Vagina (tissue), 2 donors: Measurements from ENCODE around the gene CNDP1. TPM values are rescaled to one million over a fixed set of nuclear protein-coding genes. Genes with fewer than 3 reads are reported as not detected.

Source experiments
- DNase-seq, 2 donors: peaks; one replicate each; pipeline ENCODE4 v3.0.0-alpha.2; 2017; ENCODE audit errors: extremely low spot score in 2 of 2
- H3K27ac ChIP-seq: fragments of 200-600 bp; sonication (generic); one replicate; pipeline ENCODE4 v1.5.1; 2019
- H3K27me3 ChIP-seq: fragments of 200-600 bp; sonication (generic); one replicate; pipeline ENCODE4 v1.5.1; 2019
- H3K36me3 ChIP-seq, 2 donors: fragments of 200-600 bp; sonication (generic); one replicate each; pipeline ENCODE4 v1.5.1; 2017 to 2019
- H3K4me1 ChIP-seq: fragments of 200-600 bp; sonication (generic); one replicate; pipeline ENCODE4 v1.5.1; 2019
- H3K4me3 ChIP-seq, 2 donors: fragments of 200-600 bp; sonication (generic); 1 replicate in 1 of 2; 2 replicates in 1 of 2; pipeline ENCODE4 v1.5.1; 2016 to 2019
- H3K9me3 ChIP-seq: fragments of 200-600 bp; sonication (generic); one replicate; pipeline ENCODE4 v1.5.1; 2019
- POLR2A ChIP-seq, 2 donors: fragments of 450-650 bp; IDR thresholded peaks; one replicate each; pipeline ENCODE4 v1.6.1; 2017; ENCODE audit warnings: antibody characterized with exemption in 2 of 2, mild to moderate bottlenecking in 2 of 2, moderate library complexity in 2 of 2
- POLR2AphosphoS5 ChIP-seq, 2 donors: sonication (generic); formaldehyde crosslinking; IDR thresholded peaks; one replicate each; pipeline ENCODE4 v1.9.0; 2017; ENCODE audit warnings: antibody characterized with exemption in 2 of 2, mild to moderate bottlenecking in 2 of 2, low read depth in 1 of 2; ENCODE audit not compliant: insufficient read depth in 1 of 2
- intact Hi-C: fragments of 100-400 bp; cut with DNase I; formaldehyde crosslinking; loops from one replicate; pipeline ENCODE4 v1.15.1; 2023
- total RNA-seq: library from RNA; depleted of rRNA; stranded (reverse); fragments of >200 nt; gene quantifications from one replicate; pipeline ENCODE4 v1.2.3, GENCODE V29; 2016
- TF ChIP-seq, protein P1 (sequence below), 3 experiments: fragments of 450-650 bp in 2 of 3; fragments of 200-600 bp in 1 of 3; sonication (generic) in 1 of 3; IDR thresholded peaks; one replicate each; pipeline ENCODE4 v1.5.1; 2017 to 2019; ENCODE audit warnings: antibody characterized with exemption in 3 of 3, mild to moderate bottlenecking in 2 of 3, moderate library complexity in 2 of 3

Gene CNDP1
- total RNA-seq, 1 donor from 2014 or later, result 9.8 TPM

- Histone ChIP-seq H3K27ac (no peak overlapping the region), H3K4me3 (no peak overlapping the region), H3K27me3 (no peaks in the 10 kb centered on the region), H3K4me1 (no peaks in the 10 kb centered on the region), H3K9me3 (no peaks in the 10 kb centered on the region), H3K36me3 (peaks cover 0 to 4% of the 10 kb centered on the region in 2 donors)
- no peak for DNase-seq
- TF ChIP-seq POLR2AphosphoS5 (IDR thresholded peaks at IDR 0.05; ENCODE audit: insufficient read depth in 1 of 2, low read depth in 1 of 2), result no peak
- TF ChIP-seq, protein P1, sequence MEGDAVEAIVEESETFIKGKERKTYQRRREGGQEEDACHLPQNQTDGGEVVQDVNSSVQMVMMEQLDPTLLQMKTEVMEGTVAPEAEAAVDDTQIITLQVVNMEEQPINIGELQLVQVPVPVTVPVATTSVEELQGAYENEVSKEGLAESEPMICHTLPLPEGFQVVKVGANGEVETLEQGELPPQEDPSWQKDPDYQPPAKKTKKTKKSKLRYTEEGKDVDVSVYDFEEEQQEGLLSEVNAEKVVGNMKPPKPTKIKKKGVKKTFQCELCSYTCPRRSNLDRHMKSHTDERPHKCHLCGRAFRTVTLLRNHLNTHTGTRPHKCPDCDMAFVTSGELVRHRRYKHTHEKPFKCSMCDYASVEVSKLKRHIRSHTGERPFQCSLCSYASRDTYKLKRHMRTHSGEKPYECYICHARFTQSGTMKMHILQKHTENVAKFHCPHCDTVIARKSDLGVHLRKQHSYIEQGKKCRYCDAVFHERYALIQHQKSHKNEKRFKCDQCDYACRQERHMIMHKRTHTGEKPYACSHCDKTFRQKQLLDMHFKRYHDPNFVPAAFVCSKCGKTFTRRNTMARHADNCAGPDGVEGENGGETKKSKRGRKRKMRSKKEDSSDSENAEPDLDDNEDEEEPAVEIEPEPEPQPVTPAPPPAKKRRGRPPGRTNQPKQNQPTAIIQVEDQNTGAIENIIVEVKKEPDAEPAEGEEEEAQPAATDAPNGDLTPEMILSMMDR (IDR thresholded peaks at IDR 0.05), result no peak
- intact Hi-C loops, result no loop called here
These were observed 54.7 kb downstream of the CNDP1 start for GRCh38 chr18:74589021-74589420.

DNA sequence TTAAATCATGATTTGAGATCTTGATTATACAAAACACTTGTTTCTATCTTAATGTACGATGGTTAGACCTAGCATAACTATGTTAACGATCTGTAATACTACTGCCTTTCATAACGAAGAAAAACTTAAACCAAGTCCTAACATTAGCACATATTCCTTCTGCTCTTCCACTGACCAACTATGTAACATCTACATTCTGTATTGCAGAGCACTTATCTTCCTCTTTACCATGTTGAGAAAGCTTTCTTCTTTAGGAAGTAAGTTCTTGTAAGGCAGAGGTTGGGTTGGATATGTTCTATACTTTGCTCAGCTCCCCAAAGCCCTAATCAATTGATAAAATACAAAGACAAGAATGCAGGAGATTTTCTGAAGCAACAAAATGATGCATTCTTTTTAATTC lies 55.5 kb downstream of the CNDP1 start:
- peaks cover 0 to 4% of the 10 kb centered on the region in 2 donors for H3K36me3 ChIP-seq
- intact Hi-C loops, result no loop called here

DNA sequence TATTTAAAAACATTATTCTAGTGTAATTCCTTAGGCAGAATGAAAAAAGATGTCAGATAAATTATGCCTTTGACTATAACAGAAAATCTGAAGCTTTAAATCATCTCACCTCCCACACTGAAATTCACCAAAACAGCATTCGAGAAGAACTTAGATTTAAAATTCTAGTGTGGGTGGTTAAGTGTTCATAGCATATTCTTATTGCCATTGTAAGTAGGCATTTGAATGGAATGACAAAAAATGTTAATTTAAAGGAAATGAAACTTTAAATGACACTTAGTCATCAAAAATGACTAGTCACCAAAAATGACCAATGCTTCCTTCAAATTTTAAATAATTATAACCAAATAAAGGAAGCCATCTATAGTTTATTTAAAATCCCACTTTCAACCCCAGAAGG lies 56.4 kb downstream of the CNDP1 start:
- H3K4me3 ChIP-seq, result no peak overlapping the region
- TF ChIP-seq, protein P1 (IDR thresholded peaks at IDR 0.05), result no peak
- no peak for TF ChIP-seq POLR2A (IDR thresholded peaks at IDR 0.05)
- TF ChIP-seq POLR2AphosphoS5 (IDR thresholded peaks at IDR 0.05; ENCODE audit: insufficient read depth in 1 of 2, low read depth in 1 of 2), result no peak
- peaks cover 0 to 4% of the 10 kb centered on the region in 2 donors for H3K36me3 ChIP-seq
- H3K4me1 ChIP-seq, result peaks cover 10% of the 10 kb centered on the region
- intact Hi-C loops, result no loop called here
- no peak for DNase-seq
- no peaks in the 10 kb centered on the region for H3K9me3 ChIP-seq
- no peaks in the 10 kb centered on the region for H3K27me3 ChIP-seq
- no peak overlapping the region for H3K27ac ChIP-seq

More for the DNA sequence above, 55.5 kb downstream of the CNDP1 start:
- H3K9me3 ChIP-seq, result no peaks in the 10 kb centered on the region
- DNase-seq, result no peak
- no peak overlapping the region for H3K27ac ChIP-seq
- H3K4me1 ChIP-seq, result peaks cover 2% of the 10 kb centered on the region
- no peaks in the 10 kb centered on the region for H3K27me3 ChIP-seq
- no peak overlapping the region for H3K4me3 ChIP-seq
- TF ChIP-seq, protein P1 (IDR thresholded peaks at IDR 0.05), result no peak
- no peak for TF ChIP-seq POLR2A (IDR thresholded peaks at IDR 0.05)
- no peak for TF ChIP-seq POLR2AphosphoS5 (IDR thresholded peaks at IDR 0.05; ENCODE audit: insufficient read depth in 1 of 2, low read depth in 1 of 2)

GRCh38 chr18:74595431-74595830 lies 61.1 kb downstream of the CNDP1 start:
- Histone ChIP-seq H3K27ac (no peak overlapping the region), H3K36me3 (peaks cover 0 to 4% of the 10 kb centered on the region in 2 donors), H3K9me3 (no peaks in the 10 kb centered on the region), H3K4me1 (peaks cover 37% of the 10 kb centered on the region), H3K4me3 (no peak overlapping the region), H3K27me3 (no peaks in the 10 kb centered on the region)
- TF ChIP-seq, protein P1 (IDR thresholded peaks at IDR 0.05), result no peak
- TF ChIP-seq POLR2AphosphoS5 (IDR thresholded peaks at IDR 0.05; ENCODE audit: insufficient read depth in 1 of 2, low read depth in 1 of 2), result no peak
- no peak for TF ChIP-seq POLR2A (IDR thresholded peaks at IDR 0.05)
- intact Hi-C loops, result loop anchor here (5.0 kb wide), 1 partner anchor 98 kb away; the partner anchor contains the start of gene CNDP2
- no peak for DNase-seq

DNA sequence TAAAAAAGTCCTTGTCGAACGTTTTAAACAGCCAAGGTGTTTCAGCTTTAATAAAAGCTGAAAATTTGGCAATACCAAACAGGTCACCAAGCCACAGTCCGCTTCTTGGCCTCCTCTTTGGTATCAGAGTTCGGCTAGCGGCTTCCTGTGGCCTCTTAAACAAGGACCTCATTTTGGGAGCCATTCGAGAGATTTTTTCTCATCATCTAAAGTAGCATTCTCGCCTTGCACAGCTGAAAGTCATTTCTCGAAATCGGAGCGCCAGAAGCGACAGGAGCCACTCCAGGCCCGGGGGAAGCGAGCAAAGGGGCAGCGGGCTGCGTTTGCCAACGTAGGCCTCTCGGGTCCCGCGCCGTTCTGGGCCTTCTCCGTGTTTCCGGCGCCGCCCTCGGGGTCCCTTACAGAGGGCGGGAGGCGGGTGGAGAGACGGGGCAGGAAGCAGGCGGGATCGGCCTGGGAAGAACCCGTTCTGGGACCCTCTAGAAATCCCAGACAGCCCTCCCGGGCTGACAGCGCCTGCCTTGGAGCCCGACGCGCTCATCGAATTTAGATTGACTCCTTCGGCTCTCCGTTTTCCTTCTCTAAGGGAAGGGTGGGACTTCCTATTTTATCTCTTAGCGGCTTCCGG lies 62.8 kb downstream of the CNDP1 start:
- no peak for DNase-seq
- H3K4me1 ChIP-seq, result peaks cover 37% of the 10 kb centered on the region
- H3K9me3 ChIP-seq, result no peaks in the 10 kb centered on the region
- H3K36me3 ChIP-seq, result peaks cover 0 to 4% of the 10 kb centered on the region in 2 donors
- intact Hi-C loops, result loop anchor here (5.0 kb wide), 1 partner anchor 100 kb away; the partner anchor contains the start of gene CNDP2
- H3K27ac ChIP-seq, result peak overlapping the region; percentile 93
- H3K27me3 ChIP-seq, result no peaks in the 10 kb centered on the region
- peak overlapping the region; percentile 89 to 95 for H3K4me3 ChIP-seq
- TF ChIP-seq, protein P1 (IDR thresholded peaks at IDR 0.05), result no peak
- no peak for TF ChIP-seq POLR2A (IDR thresholded peaks at IDR 0.05)
- TF ChIP-seq POLR2AphosphoS5 (IDR thresholded peaks at IDR 0.05; ENCODE audit: insufficient read depth in 1 of 2, low read depth in 1 of 2), result peak; percentile 86
